Vagina (tissue), 2 donors: ENCODE results near the gene CAMKK2.

Source experiments
- CTCF ChIP-seq, 3 experiments: fragments of 450-650 bp in 2 of 3; fragments of 200-600 bp in 1 of 3; sonication (generic) in 1 of 3; IDR thresholded peaks; one replicate each; pipeline ENCODE4 v1.5.1; 2017 to 2019; ENCODE audit warnings: antibody characterized with exemption in 3 of 3, mild to moderate bottlenecking in 2 of 3, moderate library complexity in 2 of 3
- POLR2A ChIP-seq, 2 donors: fragments of 450-650 bp; IDR thresholded peaks; one replicate each; pipeline ENCODE4 v1.6.1; 2017; ENCODE audit warnings: antibody characterized with exemption in 2 of 2, mild to moderate bottlenecking in 2 of 2, moderate library complexity in 2 of 2
- POLR2AphosphoS5 ChIP-seq, 2 donors: sonication (generic); formaldehyde crosslinking; IDR thresholded peaks; one replicate each; pipeline ENCODE4 v1.9.0; 2017; ENCODE audit warnings: antibody characterized with exemption in 2 of 2, mild to moderate bottlenecking in 2 of 2, low read depth in 1 of 2; ENCODE audit not compliant: insufficient read depth in 1 of 2

GRCh38 chr12:121264135-121264534 lies 32.4 kb downstream of the CAMKK2 start:
- TF ChIP-seq CTCF (IDR thresholded peaks at IDR 0.05) (no peak), POLR2AphosphoS5 (IDR thresholded peaks at IDR 0.05; ENCODE audit: insufficient read depth in 1 of 2, low read depth in 1 of 2) (no peak), POLR2A (IDR thresholded peaks at IDR 0.05) (no peak)
